HCT116 (cell line): ENCODE data around the gene VPS9D1. TPM values are rescaled to one million over a fixed set of nuclear protein-coding genes. Genes with fewer than 3 reads are reported as not detected.

Source experiments
- ATAC-seq: fragments of 200-7000 bp; cut with Tn5 transposase; 2 replicates; pipeline ENCODE4 v1.9.1; 2020; ENCODE audit warnings: mild to moderate bottlenecking, moderate library complexity
- BruUV-seq: library from RNA; stranded (reverse); fragments of 400-500 nt; replicated peaks from 2 replicates; lab custom pipeline; 2021; lab: Mats Ljungman, UMichigan
- CTCF ChIA-PET: fragments of 300-600 bp; sonication (Branson Sonifier 250); formaldehyde crosslinking; loops from one replicate; lab custom pipeline; 2021; ENCODE audit warnings: antibody characterized with exemption; lab: Charles Lee
- POLR2A ChIA-PET: fragments of 300-600, 350-600 bp; sonication (Branson Sonifier 250); formaldehyde crosslinking; loops from one replicate; lab custom pipeline; 2021; ENCODE audit warnings: antibody characterized with exemption; lab: Charles Lee
- RAD21 ChIA-PET, 2 experiments: fragments of 300-600 bp; sonication (Branson Sonifier 250); formaldehyde crosslinking; loops; one replicate each; lab custom pipeline; 2023; ENCODE audit warnings: low total read pairs in 2 of 2; ENCODE audit not compliant: uncharacterized antibody in 2 of 2, unreplicated experiment in 2 of 2, low non-redundant PET in 1 of 2; lab: Charles Lee
- DNase-seq: peaks from one replicate; pipeline ENCODE4 v3.0.0-alpha.2; 2010; ENCODE audit warnings: low read depth, low spot score
- H2AFZ ChIP-seq: fragments of 200-600 bp; shearing (Covaris generic), sonication (generic); 2 replicates; pipeline ENCODE4 v1.6.1; 2017; ENCODE audit warnings: low read depth, mixed run types, mixed read lengths, antibody characterized with exemption, low read length; ENCODE audit not compliant: poor library complexity, severe bottlenecking
- H3K27ac ChIP-seq: 2 replicates; pipeline ENCODE4 v1.5.1; 2012; ENCODE audit warnings: low read depth, low read length
- H3K27me3 ChIP-seq: fragments of 200-600 bp; sonication (generic); 2 replicates; pipeline ENCODE4 v1.6.1; 2016; ENCODE audit warnings: mixed run types, low read length, mixed read lengths; ENCODE audit not compliant: insufficient read depth
- H3K36me3 ChIP-seq, 2 experiments: fragments of 200-500 bp in 1 of 2; fragments of 200-600 bp in 1 of 2; sonication (Bioruptor generic) in 1 of 2; sonication (generic) in 1 of 2; 2 replicates each; pipeline versions ENCODE4 v1.5.1 to v1.6.1; 2014 to 2016; ENCODE audit warnings: low read length in 2 of 2, inconsistent platforms in 1 of 2, mixed read lengths in 1 of 2, mixed run types in 1 of 2; ENCODE audit not compliant: insufficient read depth in 2 of 2, control insufficient read depth in 1 of 2
- H3K4me1 ChIP-seq, 2 experiments: fragments of 200-600 bp in 1 of 2; sonication (generic) in 1 of 2; 2 replicates each; pipeline versions ENCODE4 v1.5.1 to v1.6.1; 2012 to 2017; ENCODE audit warnings: low read length in 2 of 2, inconsistent platforms in 1 of 2, mild to moderate bottlenecking in 1 of 2, mixed read lengths in 1 of 2, mixed run types in 1 of 2, moderate library complexity in 1 of 2; ENCODE audit not compliant: insufficient read depth in 2 of 2, control insufficient read depth in 1 of 2
- H3K4me2 ChIP-seq: fragments of 200-600 bp; sonication (generic); 2 replicates; pipeline ENCODE4 v1.6.1; 2017; ENCODE audit warnings: mixed run types, low read length, mixed read lengths
- H3K4me3 ChIP-seq, 2 experiments: fragments of 200-600 bp in 1 of 2; sonication (generic) in 1 of 2; replicated peaks in 1 of 2; 2 replicates each; pipeline ENCODE4 v1.5.1; 2011 to 2016; ENCODE audit warnings: low read length in 2 of 2, control low read depth in 1 of 2, low read depth in 1 of 2, mild to moderate bottlenecking in 1 of 2, mixed read lengths in 1 of 2, mixed run types in 1 of 2
- H3K79me2 ChIP-seq: fragments of 200-600 bp; sonication (generic); 2 replicates; pipeline ENCODE4 v1.6.1; 2017; ENCODE audit warnings: mild to moderate bottlenecking, mixed run types, low read length, moderate library complexity, mixed read lengths; ENCODE audit not compliant: insufficient read depth
- H3K9ac ChIP-seq: fragments of 200-600 bp; sonication (generic); 2 replicates; pipeline ENCODE4 v1.6.1; 2016; ENCODE audit warnings: low read length, mixed read lengths
- H3K9me2 ChIP-seq: fragments of 200-600 bp; sonication (generic), shearing (Covaris generic); 2 replicates; pipeline ENCODE4 v1.6.1; 2017; ENCODE audit warnings: mixed run types, mild to moderate bottlenecking, moderate library complexity; ENCODE audit not compliant: insufficient read depth
- H3K9me3 ChIP-seq, 2 experiments: fragments of 200-500 bp in 1 of 2; fragments of 200-600 bp in 1 of 2; sonication (Bioruptor generic) in 1 of 2; sonication (generic) in 1 of 2; 2 replicates each; pipeline ENCODE4 v1.6.1; 2014 to 2017; ENCODE audit warnings: low read length in 2 of 2, mixed read lengths in 2 of 2, inconsistent platforms in 1 of 2, low read depth in 1 of 2, mild to moderate bottlenecking in 1 of 2, mixed run types in 1 of 2, moderate library complexity in 1 of 2; ENCODE audit not compliant: control insufficient read depth in 1 of 2, insufficient read depth in 1 of 2
- H4K20me1 ChIP-seq: fragments of 200-600 bp; sonication (generic), shearing (Covaris generic); 2 replicates; pipeline ENCODE4 v1.6.1; 2017; ENCODE audit warnings: mixed run types, mild to moderate bottlenecking, moderate library complexity; ENCODE audit not compliant: insufficient read depth
- CBX3 ChIP-seq: IDR thresholded peaks from 2 replicates; pipeline ENCODE4 v1.6.1; 2012; ENCODE audit warnings: low read depth
- CEBPB ChIP-seq: IDR thresholded peaks from 2 replicates; pipeline ENCODE4 v1.6.1; 2012; ENCODE audit warnings: low read depth
- ELF1 ChIP-seq: IDR thresholded peaks from 2 replicates; pipeline ENCODE4 v1.6.1; 2012; ENCODE audit warnings: low read depth, borderline replicate concordance
- EZH2phosphoT487 ChIP-seq: fragments of 200-600 bp; IDR thresholded peaks from 2 replicates; pipeline ENCODE4 v1.6.1; 2018; ENCODE audit warnings: antibody characterized with exemption, borderline replicate concordance
- RAD21 ChIP-seq: IDR thresholded peaks from 2 replicates; pipeline ENCODE4 v1.6.1; 2012; ENCODE audit warnings: low read depth, mild to moderate bottlenecking
- SP1 ChIP-seq: IDR thresholded peaks from 2 replicates; pipeline ENCODE4 v1.6.1; 2012; ENCODE audit warnings: low read depth
- TCF7L2 ChIP-seq: IDR thresholded peaks from 2 replicates; pipeline ENCODE4 v1.7.0; 2011; ENCODE audit warnings: borderline replicate concordance, inconsistent platforms; ENCODE audit not compliant: insufficient read depth, insufficient read length; ENCODE audit errors: extremely low read depth
- ZFX ChIP-seq: fragments of 450-650 bp; IDR thresholded peaks from 2 replicates; pipeline ENCODE4 v1.6.1; 2017
- intact Hi-C: fragments of 100-400 bp; cut with micrococcal nuclease; formaldehyde crosslinking; loops from 2 replicates; pipeline ENCODE4 v1.10.0; 2022
- total RNA-seq: library from RNA; stranded (reverse); gene quantifications from one replicate; pipeline ENCODE4 v1.2.1, GENCODE V29; 2021; ENCODE audit not compliant: unreplicated experiment
- TF ChIP-seq, protein P1 (sequence below): IDR thresholded peaks from 2 replicates; pipeline ENCODE4 v1.6.1; 2012; ENCODE audit warnings: low read depth
- TF ChIP-seq, protein P2 (sequence below): IDR thresholded peaks from 2 replicates; pipeline ENCODE4 v1.6.1; 2012
- TF ChIP-seq, protein P3 (sequence below): IDR thresholded peaks from 2 replicates; pipeline ENCODE4 v1.6.1; 2011; ENCODE audit warnings: mild to moderate bottlenecking, low read length, moderate library complexity; ENCODE audit not compliant: insufficient replicate concordance; ENCODE audit errors: extremely low read depth

VPS9D1 gene
- total RNA-seq, 1 experiment from 2014 or later: 4.2 TPM

DNA sequence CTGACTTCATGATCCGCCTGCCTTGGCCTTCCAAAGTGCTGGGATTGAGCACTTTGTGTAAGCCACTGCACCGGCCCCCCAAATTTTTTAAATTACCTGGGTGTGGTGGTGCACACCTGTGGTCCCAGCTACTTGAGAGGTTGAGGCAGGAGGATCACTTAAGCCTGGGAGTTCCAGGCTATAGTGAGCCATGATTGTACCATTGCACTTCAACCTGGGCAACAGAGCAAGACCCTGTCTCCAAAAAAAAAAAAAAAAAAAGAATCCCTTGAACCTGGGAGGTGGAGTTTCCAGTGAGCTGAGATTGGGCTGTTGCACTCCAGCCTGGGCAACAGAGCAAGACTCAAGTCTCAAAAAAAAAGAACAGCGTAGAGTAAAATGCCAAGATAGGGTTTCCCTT lies 15.9 kb upstream of the VPS9D1 start:
- Histone ChIP-seq H3K4me2 (no peak overlapping the region), H3K36me3 (peaks cover 69 to 77% of the 10 kb centered on the region in 2 experiments), H3K4me3 (no peak overlapping the region), H3K27ac (no peak overlapping the region), H3K4me1 (no peaks in the 10 kb centered on the region), H3K9me3 (no peaks in the 10 kb centered on the region), H2AFZ (no peak overlapping the region)
- ChIA-PET CTCF (no interaction called here), POLR2A (no interaction called here)
- TF ChIP-seq CEBPB: no peak
- TF ChIP-seq, protein P1, sequence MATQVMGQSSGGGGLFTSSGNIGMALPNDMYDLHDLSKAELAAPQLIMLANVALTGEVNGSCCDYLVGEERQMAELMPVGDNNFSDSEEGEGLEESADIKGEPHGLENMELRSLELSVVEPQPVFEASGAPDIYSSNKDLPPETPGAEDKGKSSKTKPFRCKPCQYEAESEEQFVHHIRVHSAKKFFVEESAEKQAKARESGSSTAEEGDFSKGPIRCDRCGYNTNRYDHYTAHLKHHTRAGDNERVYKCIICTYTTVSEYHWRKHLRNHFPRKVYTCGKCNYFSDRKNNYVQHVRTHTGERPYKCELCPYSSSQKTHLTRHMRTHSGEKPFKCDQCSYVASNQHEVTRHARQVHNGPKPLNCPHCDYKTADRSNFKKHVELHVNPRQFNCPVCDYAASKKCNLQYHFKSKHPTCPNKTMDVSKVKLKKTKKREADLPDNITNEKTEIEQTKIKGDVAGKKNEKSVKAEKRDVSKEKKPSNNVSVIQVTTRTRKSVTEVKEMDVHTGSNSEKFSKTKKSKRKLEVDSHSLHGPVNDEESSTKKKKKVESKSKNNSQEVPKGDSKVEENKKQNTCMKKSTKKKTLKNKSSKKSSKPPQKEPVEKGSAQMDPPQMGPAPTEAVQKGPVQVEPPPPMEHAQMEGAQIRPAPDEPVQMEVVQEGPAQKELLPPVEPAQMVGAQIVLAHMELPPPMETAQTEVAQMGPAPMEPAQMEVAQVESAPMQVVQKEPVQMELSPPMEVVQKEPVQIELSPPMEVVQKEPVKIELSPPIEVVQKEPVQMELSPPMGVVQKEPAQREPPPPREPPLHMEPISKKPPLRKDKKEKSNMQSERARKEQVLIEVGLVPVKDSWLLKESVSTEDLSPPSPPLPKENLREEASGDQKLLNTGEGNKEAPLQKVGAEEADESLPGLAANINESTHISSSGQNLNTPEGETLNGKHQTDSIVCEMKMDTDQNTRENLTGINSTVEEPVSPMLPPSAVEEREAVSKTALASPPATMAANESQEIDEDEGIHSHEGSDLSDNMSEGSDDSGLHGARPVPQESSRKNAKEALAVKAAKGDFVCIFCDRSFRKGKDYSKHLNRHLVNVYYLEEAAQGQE: no peak
- TF ChIP-seq, protein P2, sequence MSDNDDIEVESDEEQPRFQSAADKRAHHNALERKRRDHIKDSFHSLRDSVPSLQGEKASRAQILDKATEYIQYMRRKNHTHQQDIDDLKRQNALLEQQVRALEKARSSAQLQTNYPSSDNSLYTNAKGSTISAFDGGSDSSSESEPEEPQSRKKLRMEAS: no peak
- TF ChIP-seq RAD21: no peak
- no peak for TF ChIP-seq SP1
- TF ChIP-seq ZFX: no peak
- TF ChIP-seq, protein P3, sequence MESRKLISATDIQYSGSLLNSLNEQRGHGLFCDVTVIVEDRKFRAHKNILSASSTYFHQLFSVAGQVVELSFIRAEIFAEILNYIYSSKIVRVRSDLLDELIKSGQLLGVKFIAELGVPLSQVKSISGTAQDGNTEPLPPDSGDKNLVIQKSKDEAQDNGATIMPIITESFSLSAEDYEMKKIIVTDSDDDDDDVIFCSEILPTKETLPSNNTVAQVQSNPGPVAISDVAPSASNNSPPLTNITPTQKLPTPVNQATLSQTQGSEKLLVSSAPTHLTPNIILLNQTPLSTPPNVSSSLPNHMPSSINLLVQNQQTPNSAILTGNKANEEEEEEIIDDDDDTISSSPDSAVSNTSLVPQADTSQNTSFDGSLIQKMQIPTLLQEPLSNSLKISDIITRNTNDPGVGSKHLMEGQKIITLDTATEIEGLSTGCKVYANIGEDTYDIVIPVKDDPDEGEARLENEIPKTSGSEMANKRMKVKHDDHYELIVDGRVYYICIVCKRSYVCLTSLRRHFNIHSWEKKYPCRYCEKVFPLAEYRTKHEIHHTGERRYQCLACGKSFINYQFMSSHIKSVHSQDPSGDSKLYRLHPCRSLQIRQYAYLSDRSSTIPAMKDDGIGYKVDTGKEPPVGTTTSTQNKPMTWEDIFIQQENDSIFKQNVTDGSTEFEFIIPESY: no peak
- no peak for TF ChIP-seq ELF1
- TF ChIP-seq TCF7L2: no peak
- no peak for TF ChIP-seq CBX3
- TF ChIP-seq EZH2phosphoT487: no peak
- TF ChIP-seq, all 23 proteins: peak for 0
- ATAC-seq (no peak), DNase-seq (no peak)
- BruUV-seq: no TSS peak
- Histone ChIP-seq H3K9ac (no peak overlapping the region), H4K20me1 (no peaks in the 10 kb centered on the region; the same call in 1 of the 2 replicates), H3K9me2 (no peaks in the 10 kb centered on the region), H3K79me2 (peaks cover 10% of the 10 kb centered on the region; the same call in 1 of the 2 replicates), H3K27me3 (no peaks in the 10 kb centered on the region)
- intact Hi-C loops: loop anchor here (5.0 kb wide), 1 partner anchor 51 kb away; no protein-coding TSS in a partner anchor
- RAD21 ChIA-PET: no interaction called here
